Left hindlimb (tissue), 1 donor: ENCODE measurements around the gene NLRC5.
A peak's percentile ranks its signal among the peaks of the same experiment; 100 is the strongest.

Experiments used
- DNase-seq: peaks from one replicate; pipeline ENCODE4 v3.0.0-alpha.2; 2018

NLRC5 gene, protein sequence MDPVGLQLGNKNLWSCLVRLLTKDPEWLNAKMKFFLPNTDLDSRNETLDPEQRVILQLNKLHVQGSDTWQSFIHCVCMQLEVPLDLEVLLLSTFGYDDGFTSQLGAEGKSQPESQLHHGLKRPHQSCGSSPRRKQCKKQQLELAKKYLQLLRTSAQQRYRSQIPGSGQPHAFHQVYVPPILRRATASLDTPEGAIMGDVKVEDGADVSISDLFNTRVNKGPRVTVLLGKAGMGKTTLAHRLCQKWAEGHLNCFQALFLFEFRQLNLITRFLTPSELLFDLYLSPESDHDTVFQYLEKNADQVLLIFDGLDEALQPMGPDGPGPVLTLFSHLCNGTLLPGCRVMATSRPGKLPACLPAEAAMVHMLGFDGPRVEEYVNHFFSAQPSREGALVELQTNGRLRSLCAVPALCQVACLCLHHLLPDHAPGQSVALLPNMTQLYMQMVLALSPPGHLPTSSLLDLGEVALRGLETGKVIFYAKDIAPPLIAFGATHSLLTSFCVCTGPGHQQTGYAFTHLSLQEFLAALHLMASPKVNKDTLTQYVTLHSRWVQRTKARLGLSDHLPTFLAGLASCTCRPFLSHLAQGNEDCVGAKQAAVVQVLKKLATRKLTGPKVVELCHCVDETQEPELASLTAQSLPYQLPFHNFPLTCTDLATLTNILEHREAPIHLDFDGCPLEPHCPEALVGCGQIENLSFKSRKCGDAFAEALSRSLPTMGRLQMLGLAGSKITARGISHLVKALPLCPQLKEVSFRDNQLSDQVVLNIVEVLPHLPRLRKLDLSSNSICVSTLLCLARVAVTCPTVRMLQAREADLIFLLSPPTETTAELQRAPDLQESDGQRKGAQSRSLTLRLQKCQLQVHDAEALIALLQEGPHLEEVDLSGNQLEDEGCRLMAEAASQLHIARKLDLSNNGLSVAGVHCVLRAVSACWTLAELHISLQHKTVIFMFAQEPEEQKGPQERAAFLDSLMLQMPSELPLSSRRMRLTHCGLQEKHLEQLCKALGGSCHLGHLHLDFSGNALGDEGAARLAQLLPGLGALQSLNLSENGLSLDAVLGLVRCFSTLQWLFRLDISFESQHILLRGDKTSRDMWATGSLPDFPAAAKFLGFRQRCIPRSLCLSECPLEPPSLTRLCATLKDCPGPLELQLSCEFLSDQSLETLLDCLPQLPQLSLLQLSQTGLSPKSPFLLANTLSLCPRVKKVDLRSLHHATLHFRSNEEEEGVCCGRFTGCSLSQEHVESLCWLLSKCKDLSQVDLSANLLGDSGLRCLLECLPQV (N-terminal part only)

DNA sequence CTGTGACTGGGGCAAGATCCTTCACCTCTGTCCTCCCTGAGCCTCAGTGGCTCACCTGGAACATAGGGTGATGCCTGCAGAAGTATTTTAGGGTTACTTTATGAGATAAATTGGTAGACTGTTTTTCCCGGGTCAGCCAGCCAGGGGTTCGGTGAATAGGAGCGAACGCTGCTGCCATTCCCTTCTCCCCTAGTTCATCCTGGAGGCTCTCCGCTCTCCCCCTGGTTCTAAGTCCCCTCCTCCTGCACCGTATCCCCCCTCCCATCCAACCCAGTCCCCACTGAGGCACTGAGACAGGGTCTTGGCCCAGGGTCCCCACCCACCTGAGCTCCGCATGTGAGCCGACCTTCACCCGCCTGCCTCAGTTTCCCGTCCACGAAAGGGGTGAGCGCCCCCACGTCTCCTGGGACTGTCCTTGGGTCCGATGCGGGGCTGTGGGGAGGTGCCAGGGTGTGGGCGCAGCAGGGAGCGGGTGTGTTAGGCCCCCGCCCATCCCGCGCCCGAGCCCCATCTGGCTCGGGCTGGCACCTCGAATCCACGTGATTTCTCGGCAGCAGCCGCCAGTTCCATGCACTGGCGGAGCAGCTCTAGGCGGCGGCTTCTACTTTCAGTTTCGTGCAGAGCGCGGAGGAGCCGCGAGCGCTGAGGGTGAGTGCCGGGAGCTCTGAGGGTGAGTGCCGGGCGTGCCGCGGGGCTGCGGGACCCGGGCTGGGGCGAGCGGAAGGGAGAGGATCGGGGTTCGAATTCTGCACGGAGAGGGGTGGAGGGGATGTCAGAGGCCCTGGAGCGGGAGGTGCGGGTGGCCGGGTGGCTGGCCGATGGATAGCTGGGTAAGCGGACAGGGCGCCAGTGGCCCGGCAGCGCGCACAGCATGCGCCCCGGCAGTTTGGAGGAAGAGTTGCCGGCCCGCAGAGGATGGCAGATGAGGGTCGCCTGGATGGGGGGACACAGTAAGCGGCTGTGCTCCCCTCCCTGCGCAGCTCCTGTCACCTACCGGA lies at the start of gene NLRC5:
NLRC5 (plus strand) TSS at position 610 of the 998 bp plus-strand sequence. CDS start 31,156 bp downstream, outside the sequence.
- peak; percentile 87 for DNase-seq

DNA sequence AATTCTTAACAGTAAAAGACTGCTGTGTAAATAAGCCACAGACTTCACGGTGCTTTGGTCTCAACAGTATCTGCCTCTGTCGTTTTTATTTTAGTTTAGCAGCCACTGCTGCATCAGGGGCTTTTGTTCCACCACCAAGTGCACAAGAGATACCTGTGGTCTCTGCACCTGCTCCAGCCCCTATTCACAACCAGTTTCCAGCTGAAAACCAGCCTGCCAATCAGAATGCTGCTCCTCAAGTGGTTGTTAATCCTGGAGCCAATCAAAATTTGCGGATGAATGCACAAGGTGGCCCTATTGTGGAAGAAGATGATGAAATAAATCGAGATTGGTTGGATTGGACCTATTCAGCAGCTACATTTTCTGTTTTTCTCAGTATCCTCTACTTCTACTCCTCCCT lies 49.6 kb upstream of the NLRC5 start:
- no peak for DNase-seq

DNA sequence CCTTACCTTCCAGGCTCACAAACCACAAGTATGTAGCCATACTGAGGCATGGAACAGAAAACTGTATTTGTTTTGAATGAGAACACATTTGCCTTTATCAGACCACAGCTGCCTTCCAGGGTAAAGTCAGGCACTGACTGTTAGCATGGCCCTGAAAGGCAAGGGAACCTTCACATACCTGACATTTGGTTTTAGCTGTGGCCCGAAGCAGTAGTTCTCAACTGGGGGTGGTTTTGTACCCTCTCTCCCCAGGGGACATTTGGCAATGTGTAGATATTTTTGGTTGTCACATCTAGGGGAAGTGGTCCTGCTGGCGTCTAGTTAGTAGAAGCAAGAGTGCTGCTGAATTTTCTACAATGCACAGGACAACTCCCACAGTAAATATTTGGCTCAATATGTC lies 48.3 kb upstream of the NLRC5 start:
- DNase-seq, result no peak

DNA sequence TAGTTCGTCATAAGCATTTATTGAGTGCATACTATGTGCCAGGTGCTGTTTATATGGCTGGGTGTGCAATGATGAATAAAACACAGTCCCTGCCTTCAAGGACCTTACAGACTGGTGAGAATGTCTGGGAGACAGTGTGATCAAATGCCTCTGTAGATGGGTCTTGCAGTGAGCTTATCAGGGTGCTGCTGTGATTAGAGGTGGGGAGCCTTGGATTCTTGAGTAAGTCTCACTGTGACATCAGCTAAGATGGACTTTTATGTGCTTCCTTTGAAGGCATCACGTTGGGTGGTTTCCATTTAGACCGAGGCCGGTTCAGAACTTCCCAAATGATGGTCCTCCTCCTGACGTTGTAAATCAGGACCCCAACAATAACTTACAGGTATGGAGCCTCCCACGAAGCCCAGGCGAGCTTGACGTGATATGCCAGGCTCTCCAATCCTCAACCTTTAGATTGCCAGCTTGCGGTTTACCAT lies 47.5 kb upstream of the NLRC5 start:
- DNase-seq, result no peak

DNA sequence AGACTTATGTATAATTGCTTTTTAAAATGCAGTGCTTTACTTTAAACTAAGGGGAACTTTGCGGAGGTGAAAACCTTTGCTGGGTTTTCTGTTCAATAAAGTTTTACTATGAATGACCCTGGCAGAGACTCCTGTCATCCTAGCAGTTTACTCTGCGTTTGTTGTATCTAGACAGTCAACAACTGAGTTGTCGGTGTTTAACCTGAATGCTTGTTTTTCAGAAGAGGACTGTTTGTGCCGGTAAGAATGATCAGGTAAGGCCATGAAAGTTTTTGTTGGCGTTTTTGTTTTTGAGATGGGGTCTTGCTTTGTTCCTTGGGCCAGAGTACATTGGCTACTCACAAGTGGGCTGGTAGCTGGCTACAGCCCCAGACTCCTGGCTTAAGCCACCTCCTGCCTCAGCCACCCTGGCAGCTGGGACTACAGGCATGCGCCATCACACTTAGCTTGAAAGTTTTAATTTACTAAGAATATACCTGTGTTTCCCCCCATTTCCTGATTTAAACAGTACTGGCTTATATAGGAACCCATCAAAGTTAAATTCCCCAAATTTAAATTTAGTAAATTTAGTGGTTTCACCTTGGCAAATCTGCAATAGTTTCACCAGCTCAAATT lies 45.5 kb upstream of the NLRC5 start:
- no peak for DNase-seq

DNA sequence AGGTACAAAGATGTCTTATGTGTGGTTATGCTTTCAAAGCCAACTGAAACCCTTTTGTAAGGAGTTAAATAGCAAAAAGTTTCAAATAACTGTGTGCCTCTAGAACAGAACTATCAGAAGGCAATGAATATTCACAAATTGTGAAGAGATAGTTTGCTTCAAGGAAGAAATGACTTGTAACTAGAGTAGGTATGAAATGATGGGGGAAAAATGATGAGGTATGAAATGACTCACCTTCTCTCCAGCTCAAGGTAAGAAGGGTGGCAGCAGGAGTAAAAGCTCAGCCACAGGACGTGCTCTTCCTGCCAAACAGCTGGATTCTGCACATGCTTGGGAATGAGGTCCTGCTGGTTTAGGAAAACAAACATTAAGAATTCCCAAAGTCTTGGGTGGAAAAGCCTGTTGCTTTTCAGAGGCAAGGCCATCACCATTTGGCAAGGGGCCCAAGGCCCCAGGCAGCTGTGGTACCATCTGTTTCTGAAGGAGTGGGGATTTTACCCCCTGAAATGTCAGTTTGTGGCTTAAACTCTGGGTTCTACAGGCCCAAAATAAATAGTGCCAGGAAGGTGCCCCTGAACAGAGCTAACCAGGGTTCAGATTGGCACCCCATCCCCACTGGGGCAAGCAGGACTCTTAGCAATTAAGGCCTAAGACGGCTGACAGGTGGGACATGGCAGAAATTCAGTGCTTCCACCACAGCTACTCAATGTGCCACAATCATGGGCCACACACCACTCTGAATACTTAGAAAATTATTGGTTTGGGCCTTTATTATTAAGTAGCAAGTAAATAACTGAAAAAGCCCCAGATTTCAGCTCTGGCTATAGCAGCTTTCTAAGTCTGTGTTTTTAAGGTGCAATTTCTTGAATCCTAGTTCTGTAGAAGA lies 44.2 kb upstream of the NLRC5 start:
- DNase-seq, result no peak

DNA sequence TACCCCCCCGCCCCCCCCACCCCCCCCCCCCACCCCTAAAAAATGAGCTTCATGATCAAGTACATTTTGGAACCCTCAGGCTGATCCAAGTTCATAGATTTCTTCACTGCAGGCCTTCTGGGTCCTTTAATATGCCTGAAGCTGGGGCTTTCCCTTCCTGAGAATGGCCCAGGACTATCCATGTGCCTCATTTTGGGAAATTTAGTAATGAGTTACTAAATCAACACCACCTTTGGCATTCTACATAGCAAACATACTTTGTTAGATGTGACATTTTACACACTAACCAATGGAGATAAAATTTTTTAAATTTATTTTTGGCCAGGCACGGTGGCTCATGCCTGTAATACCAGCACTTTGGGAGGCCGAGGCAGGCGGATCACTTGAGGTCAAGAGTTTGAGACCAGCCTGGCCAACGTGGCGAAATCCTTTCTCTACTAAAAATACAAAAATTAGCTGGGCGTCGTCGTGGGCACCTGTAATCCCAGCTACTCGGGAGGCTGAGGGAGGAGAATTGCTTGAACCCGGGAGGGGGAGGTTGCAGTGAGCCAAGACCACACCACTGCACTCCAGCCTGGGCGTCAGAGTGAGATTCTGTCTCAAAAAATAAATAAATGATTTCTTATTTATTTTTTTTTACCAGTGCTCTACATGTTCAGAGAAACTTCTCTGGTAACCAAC lies 43.4 kb upstream of the NLRC5 start:
- DNase-seq, result no peak

DNA sequence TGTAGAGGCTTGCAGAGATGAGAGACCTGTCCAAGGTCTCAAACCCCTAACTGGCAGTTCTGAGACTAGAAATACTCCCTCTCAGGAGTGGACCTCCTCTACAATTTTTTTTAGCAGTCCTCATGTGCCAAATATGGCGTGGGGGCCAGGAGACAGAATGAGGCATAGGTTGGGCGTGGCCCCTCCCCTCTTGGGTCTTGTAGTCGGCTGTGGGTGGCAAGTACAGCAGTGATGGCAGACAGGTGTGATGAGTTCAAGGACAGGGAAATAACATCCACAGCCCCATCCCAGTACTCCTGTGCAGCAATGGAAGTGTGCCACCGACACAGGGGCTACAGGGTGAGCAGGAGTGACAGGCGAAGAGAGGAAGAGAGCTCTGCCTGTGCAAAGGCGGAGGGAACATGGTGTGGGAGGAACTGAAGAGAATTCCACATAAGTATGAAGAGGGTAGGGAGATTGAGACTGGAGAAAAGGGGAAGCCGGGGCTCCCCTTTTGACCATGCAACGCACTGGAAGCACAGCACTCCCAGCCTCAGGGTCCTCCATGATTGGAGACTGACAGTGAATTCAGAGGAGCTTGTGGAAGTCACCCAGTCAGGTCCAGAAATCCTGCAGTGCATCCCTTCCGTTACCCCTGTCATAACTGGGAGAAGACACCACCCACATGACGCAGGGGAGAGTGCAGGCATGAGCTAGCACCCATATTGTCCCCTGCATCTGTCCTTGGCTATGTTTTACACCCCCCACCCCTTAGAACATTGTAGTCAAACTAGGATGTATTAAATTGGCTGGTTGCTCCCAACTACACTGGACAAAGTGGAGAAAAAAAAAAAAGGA lies 42.4 kb upstream of the NLRC5 start:
- no peak for DNase-seq

DNA sequence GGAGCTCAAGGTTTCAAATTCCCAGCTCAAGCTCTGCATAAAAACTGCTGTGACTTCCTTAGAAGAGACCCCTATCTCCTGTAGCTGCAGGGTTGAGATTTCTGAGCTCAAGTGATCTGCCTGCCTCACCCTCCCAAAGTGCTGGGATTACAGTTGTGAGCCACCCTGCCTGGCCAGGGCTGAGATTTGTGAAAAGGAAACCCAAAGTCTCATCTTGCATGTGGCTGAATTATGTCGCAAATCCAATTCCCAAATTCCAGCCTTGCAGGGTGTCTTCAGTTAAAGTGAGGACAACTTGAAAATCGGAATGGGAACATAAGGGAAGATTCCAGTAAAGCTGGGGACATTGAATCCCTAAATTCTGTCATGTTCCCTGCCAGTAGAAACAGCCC lies 41.8 kb upstream of the NLRC5 start:
- no peak for DNase-seq

DNA sequence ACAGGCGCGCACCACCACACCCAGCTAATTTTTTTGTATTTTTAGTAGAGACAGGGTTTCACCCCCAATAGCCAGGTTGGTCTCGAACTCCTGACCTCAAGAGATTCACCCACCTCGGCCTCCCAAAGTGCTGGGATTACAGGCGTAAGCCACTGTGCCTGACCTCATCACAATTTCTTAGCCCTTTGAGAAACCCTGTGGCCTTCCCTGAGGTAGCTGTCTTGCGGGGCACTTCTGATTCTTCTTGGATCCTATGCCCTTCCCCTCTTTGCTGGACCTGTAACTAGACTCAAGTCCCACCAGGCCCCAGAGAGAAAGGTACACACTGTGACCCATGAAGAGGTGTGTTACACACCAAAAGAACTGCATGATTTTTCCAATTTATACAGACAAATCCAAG lies 41.1 kb upstream of the NLRC5 start:
- no peak for DNase-seq

DNA sequence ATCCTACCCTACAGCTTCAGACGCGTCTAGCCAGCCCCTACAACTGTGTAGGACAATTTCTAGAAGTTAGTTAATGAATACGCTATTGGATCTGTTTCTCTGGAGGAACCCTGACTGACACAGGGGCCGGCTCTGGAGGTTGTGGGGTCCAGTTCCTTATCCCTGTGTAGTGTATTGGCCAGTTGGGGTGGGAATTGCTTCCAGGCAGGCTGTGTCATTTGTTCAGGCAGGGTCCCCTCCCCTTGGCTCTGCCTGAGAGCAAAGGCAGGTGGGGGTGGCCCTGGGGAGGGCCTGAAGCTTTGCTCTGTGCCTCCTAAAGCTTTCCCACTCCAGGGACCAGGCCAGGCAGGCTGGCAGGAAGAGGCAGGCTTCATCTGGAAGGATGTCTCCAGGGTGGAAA lies 39.3 kb upstream of the NLRC5 start:
- no peak for DNase-seq

DNA sequence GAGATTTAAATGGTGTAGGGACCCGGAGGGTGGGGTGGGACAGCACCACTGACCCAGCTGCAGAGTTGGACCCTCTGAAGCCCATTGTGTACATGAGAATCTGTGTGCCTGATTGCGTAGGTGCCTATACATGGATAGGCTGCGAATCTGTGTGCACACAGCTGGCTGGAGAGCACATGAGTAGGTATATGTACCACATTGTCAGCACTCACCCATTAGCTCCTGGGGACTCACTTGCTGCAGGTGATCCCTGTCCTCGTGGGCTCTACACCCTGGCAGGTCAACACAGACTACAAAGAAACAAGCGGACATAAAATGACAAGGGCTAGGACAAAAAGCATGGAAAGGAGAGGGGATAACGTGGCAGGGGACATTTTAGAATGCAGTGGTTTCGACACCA lies 38.9 kb upstream of the NLRC5 start:
- DNase-seq, result no peak

DNA sequence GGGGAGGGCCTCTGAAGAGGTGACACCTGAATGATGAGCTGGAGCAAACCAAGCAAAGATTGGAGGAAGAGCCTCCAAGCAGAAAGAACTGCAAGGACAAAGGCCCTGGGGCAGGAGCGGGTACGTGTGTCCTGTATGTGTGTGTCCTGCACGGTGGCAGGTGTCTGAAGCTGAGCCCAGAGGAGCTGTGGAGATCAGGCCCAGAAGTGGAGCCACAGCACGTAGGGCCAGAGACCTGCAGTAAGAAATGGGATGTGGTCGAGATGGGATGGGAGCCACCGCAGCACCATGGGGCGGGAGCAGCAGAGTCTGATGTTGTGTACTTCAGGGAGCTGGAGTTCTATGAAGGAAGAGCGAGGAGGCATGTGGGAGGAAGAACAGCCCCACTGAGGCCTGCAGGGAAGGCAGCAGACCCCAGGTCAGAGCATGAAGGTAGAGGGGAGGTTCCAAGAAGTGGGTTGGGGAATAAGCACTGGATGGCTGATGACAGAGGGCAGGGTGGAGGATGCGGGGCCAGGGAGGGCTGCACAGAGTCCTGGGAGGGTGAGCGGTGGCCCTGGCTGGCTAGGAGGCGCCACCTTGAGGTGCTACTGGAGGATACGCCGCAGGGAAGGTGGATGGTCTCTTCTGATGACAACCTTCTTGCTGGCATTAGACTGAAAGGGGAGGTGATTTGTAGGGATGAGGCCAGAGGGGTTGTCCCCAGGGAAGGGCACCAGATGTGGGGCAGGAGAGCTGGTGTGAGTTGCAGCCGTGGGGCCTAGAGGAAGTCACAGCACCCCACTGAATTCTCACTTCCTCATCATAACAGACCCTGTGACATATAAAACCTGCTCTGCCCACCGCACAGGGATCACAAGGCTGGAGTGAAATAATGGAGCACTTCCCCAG lies 38.2 kb upstream of the NLRC5 start:
- peak; percentile 54 for DNase-seq

DNA sequence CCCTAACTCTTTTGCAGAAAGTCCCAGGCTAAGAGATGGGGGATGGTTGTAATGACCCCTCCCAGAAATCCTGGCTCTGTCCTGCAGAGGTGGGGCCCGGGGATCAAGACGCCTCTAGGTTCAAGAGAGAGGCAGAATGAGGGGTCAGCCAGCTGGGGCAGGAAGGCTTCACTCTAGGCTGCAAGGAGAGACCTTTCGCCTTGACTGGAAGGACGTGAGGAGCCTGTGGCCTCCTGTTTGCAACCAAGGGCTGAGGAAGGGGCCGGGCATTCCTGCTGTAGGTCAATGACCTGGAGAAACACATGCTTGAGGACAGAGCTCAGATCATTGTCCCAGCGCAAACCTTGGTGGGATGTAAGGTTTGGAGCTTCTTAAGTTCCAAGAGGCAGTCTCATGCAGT lies 36.4 kb upstream of the NLRC5 start:
- DNase-seq, result no peak

DNA sequence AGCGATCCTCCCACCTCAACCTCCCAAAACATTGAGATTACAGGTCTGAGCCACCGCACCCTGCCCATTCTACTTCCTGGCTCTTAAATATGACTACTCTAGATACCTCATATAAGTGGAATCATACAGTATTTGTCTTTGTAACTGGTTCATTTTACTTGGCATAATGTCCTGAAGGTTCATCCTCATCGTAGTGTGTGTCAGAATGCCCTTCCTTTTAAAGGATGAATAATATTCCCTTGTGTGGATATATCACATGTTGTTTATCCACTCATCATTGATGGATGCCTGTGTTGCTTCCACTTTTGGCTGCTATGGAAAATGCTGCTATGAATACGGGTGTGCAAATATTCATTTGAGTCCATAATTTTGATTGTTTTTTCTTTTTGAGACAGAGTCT lies 33.3 kb upstream of the NLRC5 start:
- DNase-seq, result no peak

DNA sequence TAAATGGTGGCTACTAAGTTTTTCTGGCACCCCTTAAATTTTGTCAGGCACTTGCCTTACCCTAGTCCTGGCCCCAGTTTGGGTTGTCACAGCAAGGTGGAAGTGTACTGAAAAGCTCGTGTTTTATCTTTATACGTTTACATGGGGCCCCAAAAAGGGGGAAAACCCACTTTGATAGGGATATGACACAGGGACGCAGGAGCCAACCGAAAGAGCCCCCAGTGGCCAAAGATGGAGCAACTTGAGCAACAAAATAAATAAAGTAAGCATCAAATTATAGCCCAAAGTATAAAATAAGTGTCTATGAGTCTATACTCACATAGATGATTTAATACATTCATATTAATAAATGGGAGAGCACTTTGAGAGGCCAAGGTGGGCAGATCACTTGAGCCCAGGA lies 32.6 kb upstream of the NLRC5 start:
- DNase-seq, result no peak

DNA sequence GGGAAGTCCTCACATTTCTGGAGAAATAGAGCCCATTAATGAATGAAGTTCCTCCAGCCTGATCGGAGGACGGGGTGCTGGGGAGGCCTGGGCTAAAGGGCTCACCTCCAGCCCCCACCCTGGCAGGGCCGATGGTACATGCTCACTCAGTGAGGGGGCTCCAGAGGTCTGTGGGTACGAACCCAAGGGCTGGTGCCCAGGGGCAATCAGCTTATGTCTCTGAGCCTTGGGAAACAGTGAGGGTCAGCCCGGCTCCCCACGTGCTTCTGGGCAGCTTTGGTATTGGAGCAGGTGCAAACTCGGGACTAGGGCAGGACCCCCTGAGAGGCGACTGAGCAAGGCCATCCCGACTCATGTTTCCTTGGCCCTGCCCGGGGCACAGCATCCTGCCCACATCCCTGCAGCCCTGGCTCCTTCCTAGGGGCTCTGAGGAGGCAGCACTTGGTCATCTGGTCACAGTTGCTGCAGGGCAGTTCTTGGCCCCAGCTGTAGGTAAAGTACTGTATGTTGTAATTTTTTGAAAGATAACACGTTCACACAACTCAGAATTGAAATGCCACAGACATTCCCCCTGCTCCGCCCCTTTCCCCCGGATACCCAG lies 28.6 kb upstream of the NLRC5 start:
- DNase-seq, result no peak
